Calu3 (cell line): ENCODE measurements around the gene CAPN11. TPM values are rescaled to one million over a fixed set of nuclear protein-coding genes. Genes with fewer than 3 reads are reported as not detected.

Experiments used
- BruUV-seq: library from RNA; stranded (reverse); fragments of 400-500 nt; replicated peaks from 2 replicates; lab custom pipeline; 2021; lab: Mats Ljungman, UMichigan
- CTCF ChIA-PET: fragments of 300-600 bp; sonication (Branson Sonifier 250); formaldehyde crosslinking; loops from one replicate; lab custom pipeline; 2022; ENCODE audit warnings: antibody characterized with exemption; lab: Charles Lee
- DNase-seq: peaks from one replicate; pipeline ENCODE4 v3.0.0; 2022
- H3K27ac Mint-ChIP-seq: one replicate; pipeline ENCODE4 v1.8.0; 2022; ENCODE audit warnings: mixed read lengths; ENCODE audit not compliant: unreplicated experiment
- H3K27me3 Mint-ChIP-seq: one replicate; pipeline ENCODE4 v1.8.0; 2022; ENCODE audit warnings: mixed read lengths; ENCODE audit not compliant: unreplicated experiment
- H3K36me3 Mint-ChIP-seq: one replicate; pipeline ENCODE4 v1.8.0; 2022; ENCODE audit warnings: mild to moderate bottlenecking, moderate library complexity, mixed read lengths; ENCODE audit not compliant: insufficient read depth, unreplicated experiment
- H3K4me1 Mint-ChIP-seq: one replicate; pipeline ENCODE4 v1.8.0; 2022; ENCODE audit warnings: mild to moderate bottlenecking, low read depth, mixed read lengths; ENCODE audit not compliant: unreplicated experiment
- H3K4me3 Mint-ChIP-seq: one replicate; pipeline ENCODE4 v1.8.0; 2022; ENCODE audit warnings: mild to moderate bottlenecking, low read depth, moderate library complexity, mixed read lengths; ENCODE audit not compliant: unreplicated experiment
- H3K9me3 Mint-ChIP-seq: one replicate; pipeline ENCODE4 v1.8.0; 2022; ENCODE audit warnings: low read depth, mixed read lengths; ENCODE audit not compliant: unreplicated experiment
- CTCF ChIP-seq: fragments of 200-600 bp; IDR thresholded peaks from one replicate; pipeline ENCODE4 v1.8.0; 2022; ENCODE audit warnings: antibody characterized with exemption; ENCODE audit not compliant: unreplicated experiment
- intact Hi-C: fragments of 100-400 bp; cut with micrococcal nuclease; formaldehyde crosslinking; loops from one replicate; pipeline ENCODE4 v1.10.0; 2022; ENCODE audit not compliant: unreplicated experiment
- total RNA-seq: library from RNA; stranded (reverse); gene quantifications from 2 replicates; pipeline ENCODE4 v1.2.3, GENCODE V29; 2022

Gene CAPN11
- total RNA-seq, 1 experiment from 2014 or later, result not detected

- Mint-ChIP-seq H3K9me3 (no peaks in the 10 kb centered on the region), H3K27ac (no peak overlapping the region), H3K36me3 (no peaks in the 10 kb centered on the region), H3K27me3 (peaks cover 14% of the 10 kb centered on the region), H3K4me3 (no peak overlapping the region), H3K4me1 (peaks cover 6% of the 10 kb centered on the region)
- intact Hi-C loops, result no loop called here
- CTCF ChIA-PET, result interaction anchor here (0.7 kb wide), 1 partner anchor 87 kb away, joined by 4 read pairs; no protein-coding TSS in a partner anchor
- no peak for DNase-seq
- TF ChIP-seq CTCF, result no peak
- no TSS peak for BruUV-seq
Measured at GRCh38 chr6:44198684-44199083, 40.1 kb downstream of the CAPN11 start.

- CTCF ChIA-PET, result interaction anchor here (1.3 kb wide), 1 partner anchor 19 kb away, joined by 4 read pairs; no protein-coding TSS in a partner anchor
- BruUV-seq, result no TSS peak
- H3K27me3 Mint-ChIP-seq, result peaks cover 2% of the 10 kb centered on the region
Measured at GRCh38 chr6:44199883-44200282, 41.3 kb downstream of the CAPN11 start.

GRCh38 chr6:44201200-44201599 lies 42.6 kb downstream of the CAPN11 start:
- Mint-ChIP-seq H3K27me3 (no peaks in the 10 kb centered on the region), H3K4me1 (peaks cover 21% of the 10 kb centered on the region), H3K4me3 (no peak overlapping the region), H3K36me3 (no peaks in the 10 kb centered on the region), H3K27ac (no peak overlapping the region), H3K9me3 (no peaks in the 10 kb centered on the region)
- intact Hi-C loops, result no loop called here
- BruUV-seq, result no TSS peak
- DNase-seq, result no peak
- CTCF ChIA-PET, result interaction anchor here (1.3 kb wide), 1 partner anchor 18 kb away, joined by 4 read pairs; no protein-coding TSS in a partner anchor
- no peak for TF ChIP-seq CTCF

More at GRCh38 chr6:44199883-44200282, 41.3 kb downstream of the CAPN11 start:
- Mint-ChIP-seq H3K4me3 (no peak overlapping the region), H3K4me1 (peaks cover 18% of the 10 kb centered on the region), H3K9me3 (no peaks in the 10 kb centered on the region), H3K27ac (no peak overlapping the region), H3K36me3 (no peaks in the 10 kb centered on the region)
- TF ChIP-seq CTCF, result no peak
- DNase-seq, result no peak
- intact Hi-C loops, result no loop called here

GRCh38 chr6:44201638-44202303 lies 43.2 kb downstream of the CAPN11 start:
- CTCF ChIA-PET, result no interaction called here
- no peak for DNase-seq
- H3K9me3 Mint-ChIP-seq, result no peaks in the 10 kb centered on the region
- H3K27me3 Mint-ChIP-seq, result no peaks in the 10 kb centered on the region
- H3K4me3 Mint-ChIP-seq, result no peak overlapping the region
- intact Hi-C loops, result no loop called here
- peaks cover 21% of the 10 kb centered on the region for H3K4me1 Mint-ChIP-seq
- no TSS peak for BruUV-seq
- H3K27ac Mint-ChIP-seq, result no peak overlapping the region
- no peaks in the 10 kb centered on the region for H3K36me3 Mint-ChIP-seq
- no peak for TF ChIP-seq CTCF
